Uterus (tissue), 2 donors: ENCODE measurements around the gene LRIT1.

ENCODE experiments used
- CTCF ChIP-seq, 4 experiments: fragments of 200-600 bp in 2 of 4; fragments of 450-650 bp in 2 of 4; sonication (generic) in 2 of 4; IDR thresholded peaks; one replicate each; pipeline ENCODE4 v1.5.1; 2016 to 2019; ENCODE audit warnings: antibody characterized with exemption in 4 of 4, mild to moderate bottlenecking in 2 of 4, moderate library complexity in 1 of 4
- POLR2A ChIP-seq, 2 donors: fragments of 450-650 bp; IDR thresholded peaks; one replicate each; pipeline ENCODE4 v1.6.1; 2016; ENCODE audit warnings: antibody characterized with exemption in 2 of 2, mild to moderate bottlenecking in 1 of 2, moderate library complexity in 1 of 2

- TF ChIP-seq CTCF (IDR thresholded peaks at IDR 0.05), result no peak
- no peak for TF ChIP-seq POLR2A (IDR thresholded peaks at IDR 0.05)
These were observed 16.1 kb upstream of the LRIT1 start for GRCh38 chr10:84257343-84258020.
